Esophagus squamous epithelium (tissue), 4 donors: Measurements from ENCODE around the gene LASP1NB.

Experiments
- CTCF ChIP-seq, 6 experiments: fragments of 450-650 bp in 4 of 6; fragments of 200-600 bp in 2 of 6; sonication (generic) in 2 of 6; IDR thresholded peaks; one replicate each; pipeline ENCODE4 v1.5.1; 2016 to 2019; ENCODE audit warnings: antibody characterized with exemption in 6 of 6, mild to moderate bottlenecking in 4 of 6, moderate library complexity in 4 of 6
- POLR2A ChIP-seq, 4 donors: fragments of 450-650 bp; IDR thresholded peaks; one replicate each; pipeline ENCODE4 v1.6.1; 2017; ENCODE audit warnings: antibody characterized with exemption in 4 of 4, mild to moderate bottlenecking in 4 of 4, moderate library complexity in 3 of 4

GRCh38 chr17:38907930-38908675, 17.3 kb upstream of the LASP1NB start:
- TF ChIP-seq CTCF (IDR thresholded peaks at IDR 0.05): no peak
- no peak for TF ChIP-seq POLR2A (IDR thresholded peaks at IDR 0.05)
